GM12864 (cell line): ENCODE data around the gene MTHFD1L.
A peak's percentile ranks its signal among the peaks of the same experiment; 100 is the strongest.

Source experiments
- DNase-seq: peaks from one replicate; pipeline ENCODE4 v3.0.0-alpha.2; 2011; ENCODE audit warnings: low read depth
- H3K4me3 ChIP-seq: 2 replicates; pipeline ENCODE4 v1.5.1; 2011; ENCODE audit warnings: mild to moderate bottlenecking, low read depth, low read length, control low read depth
- TF ChIP-seq, protein P1 (sequence below): IDR thresholded peaks from 2 replicates; pipeline ENCODE4 v1.5.1; 2011; ENCODE audit warnings: low read depth, mild to moderate bottlenecking, moderate library complexity, low read length, control low read depth, inconsistent platforms; ENCODE audit errors: missing control alignments

MTHFD1L gene

DNA sequence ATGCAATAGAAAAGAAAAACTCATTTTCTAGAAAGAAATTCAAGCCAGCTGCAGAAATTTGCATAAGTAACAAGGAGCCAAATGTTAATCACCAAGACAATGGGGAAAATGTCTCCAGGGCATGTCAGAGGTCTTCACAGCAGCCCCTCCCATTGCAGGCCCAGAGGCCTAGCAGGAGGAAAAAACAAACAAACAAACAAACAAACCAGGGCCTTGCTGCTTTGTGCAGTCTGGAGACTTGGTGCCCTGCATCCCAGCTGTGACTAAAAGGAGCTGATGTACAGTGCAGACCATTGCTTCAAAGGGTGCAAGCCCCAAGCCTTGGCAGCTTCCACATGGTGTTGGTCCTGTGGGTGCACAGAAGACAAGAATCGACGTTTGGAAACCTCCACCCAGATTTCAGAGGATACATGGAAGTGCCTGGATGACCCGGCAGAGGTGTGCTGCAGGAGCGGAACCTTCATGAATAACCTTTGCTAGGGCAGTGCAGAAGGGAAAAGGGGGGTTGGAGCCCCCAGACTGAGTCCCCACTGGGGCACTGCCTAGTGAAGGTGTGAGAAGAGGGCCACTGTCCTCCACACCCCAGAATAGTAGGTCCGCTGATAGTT, 263.4 kb downstream of the MTHFD1L start:
- no peak overlapping the region for H3K4me3 ChIP-seq
- TF ChIP-seq, protein P1, sequence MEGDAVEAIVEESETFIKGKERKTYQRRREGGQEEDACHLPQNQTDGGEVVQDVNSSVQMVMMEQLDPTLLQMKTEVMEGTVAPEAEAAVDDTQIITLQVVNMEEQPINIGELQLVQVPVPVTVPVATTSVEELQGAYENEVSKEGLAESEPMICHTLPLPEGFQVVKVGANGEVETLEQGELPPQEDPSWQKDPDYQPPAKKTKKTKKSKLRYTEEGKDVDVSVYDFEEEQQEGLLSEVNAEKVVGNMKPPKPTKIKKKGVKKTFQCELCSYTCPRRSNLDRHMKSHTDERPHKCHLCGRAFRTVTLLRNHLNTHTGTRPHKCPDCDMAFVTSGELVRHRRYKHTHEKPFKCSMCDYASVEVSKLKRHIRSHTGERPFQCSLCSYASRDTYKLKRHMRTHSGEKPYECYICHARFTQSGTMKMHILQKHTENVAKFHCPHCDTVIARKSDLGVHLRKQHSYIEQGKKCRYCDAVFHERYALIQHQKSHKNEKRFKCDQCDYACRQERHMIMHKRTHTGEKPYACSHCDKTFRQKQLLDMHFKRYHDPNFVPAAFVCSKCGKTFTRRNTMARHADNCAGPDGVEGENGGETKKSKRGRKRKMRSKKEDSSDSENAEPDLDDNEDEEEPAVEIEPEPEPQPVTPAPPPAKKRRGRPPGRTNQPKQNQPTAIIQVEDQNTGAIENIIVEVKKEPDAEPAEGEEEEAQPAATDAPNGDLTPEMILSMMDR = no peak
- no peak for DNase-seq

DNA sequence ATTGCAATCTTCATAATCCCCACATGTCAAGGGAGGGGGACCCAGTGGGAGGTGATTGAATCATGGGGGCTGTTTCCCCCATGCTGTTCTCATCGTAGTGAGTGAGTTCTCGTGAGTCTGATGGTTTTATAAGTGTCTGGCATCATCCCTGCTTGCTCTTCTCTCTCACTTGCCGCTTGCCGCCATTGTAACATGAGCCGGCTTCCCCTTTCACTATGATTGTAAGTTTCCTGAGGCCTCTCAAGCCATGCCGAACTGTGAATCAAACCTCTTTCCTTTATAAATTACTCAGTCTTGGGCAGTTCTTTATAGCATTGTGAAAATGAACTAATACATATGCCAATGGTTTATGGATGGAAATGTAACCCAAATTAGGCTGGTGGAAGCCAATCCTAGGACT, 264.8 kb downstream of the MTHFD1L start:
- no peak overlapping the region for H3K4me3 ChIP-seq
- TF ChIP-seq, protein P1 = no peak
- DNase-seq = peak; percentile 3

DNA sequence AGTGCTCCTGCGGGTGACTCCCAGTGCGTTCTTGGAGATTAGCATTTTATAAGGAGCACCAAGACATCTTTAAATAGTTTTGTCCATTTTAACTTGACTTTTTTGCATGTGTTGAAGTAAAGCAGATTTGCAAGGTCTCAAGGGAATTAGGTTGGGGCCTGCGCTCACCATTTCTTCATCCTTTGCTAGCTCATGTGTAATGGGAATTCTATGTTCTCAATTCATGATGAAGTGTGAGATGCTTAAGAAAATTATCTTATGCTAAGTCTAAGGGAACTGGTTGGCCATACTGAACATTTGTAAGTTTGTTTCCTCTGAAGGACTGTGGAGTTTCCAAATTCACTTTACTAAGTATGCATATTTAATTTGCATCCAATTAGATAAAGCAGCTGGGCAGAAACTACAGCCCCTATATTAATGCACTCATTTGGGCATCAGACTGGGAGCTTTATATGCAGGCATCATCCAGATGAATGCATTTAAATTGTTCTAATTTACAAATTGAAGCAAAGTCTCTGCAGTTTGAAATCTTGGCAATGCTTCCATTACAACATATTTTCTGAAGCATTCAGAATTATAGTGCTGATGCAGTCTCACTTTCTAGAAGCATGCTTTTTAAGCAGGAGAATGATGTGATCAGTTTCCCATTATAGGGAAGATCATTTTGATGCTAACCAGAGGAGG, 266.0 kb downstream of the MTHFD1L start:
- H3K4me3 ChIP-seq = no peak overlapping the region
- TF ChIP-seq, protein P1 = no peak
- DNase-seq = no peak

DNA sequence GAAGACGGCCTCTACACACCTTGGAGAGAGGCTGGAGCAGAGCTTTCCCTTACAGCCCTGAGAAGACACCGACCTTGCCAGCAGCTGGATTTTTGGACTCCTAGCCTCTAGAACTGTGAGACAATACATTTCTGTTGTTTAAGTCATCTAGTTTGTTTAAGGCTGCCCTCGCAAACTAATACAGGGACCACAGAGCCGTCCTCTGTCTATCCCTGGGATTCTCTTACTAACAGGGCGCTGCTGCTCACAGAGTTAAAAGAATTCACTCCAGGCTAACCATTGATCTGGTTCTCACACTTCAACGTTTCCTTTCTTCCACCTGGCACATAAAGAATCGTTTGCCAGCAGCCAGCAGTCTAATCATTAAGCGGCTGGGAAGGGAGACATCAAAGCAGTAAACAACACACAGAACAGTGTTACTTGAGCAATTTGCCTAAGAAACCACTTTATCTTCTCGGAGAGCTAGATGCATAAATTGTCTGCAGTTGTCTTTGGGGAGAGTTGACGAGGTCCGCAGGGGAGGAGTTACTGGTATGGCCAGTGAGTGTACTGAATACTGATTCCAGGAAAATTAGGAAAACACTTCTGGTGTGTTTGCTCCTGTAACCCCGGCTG, 270.7 kb downstream of the MTHFD1L start:
- no peak for DNase-seq
- no peak overlapping the region for H3K4me3 ChIP-seq
- TF ChIP-seq, protein P1 = no peak

DNA sequence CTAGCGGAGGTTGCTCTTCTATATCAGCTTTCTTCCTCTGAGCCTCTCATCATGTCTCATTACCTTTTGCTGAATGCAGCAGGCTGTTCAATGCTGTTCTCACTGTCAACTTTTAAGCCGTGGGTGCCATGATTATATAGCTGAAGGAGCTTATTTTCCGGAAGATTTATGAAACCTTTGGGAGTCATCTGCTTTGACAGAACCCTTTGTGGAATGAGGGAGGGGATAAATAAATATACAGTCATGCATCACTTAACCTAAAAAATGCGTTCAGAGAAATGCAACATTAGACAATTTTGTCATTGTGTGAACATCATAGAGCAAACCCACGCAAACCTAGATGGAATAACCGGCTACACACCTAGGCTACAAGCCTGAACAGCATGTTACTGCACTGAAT, 272.0 kb downstream of the MTHFD1L start:
- DNase-seq = no peak
- no peak overlapping the region for H3K4me3 ChIP-seq
- TF ChIP-seq, protein P1 = no peak

DNA sequence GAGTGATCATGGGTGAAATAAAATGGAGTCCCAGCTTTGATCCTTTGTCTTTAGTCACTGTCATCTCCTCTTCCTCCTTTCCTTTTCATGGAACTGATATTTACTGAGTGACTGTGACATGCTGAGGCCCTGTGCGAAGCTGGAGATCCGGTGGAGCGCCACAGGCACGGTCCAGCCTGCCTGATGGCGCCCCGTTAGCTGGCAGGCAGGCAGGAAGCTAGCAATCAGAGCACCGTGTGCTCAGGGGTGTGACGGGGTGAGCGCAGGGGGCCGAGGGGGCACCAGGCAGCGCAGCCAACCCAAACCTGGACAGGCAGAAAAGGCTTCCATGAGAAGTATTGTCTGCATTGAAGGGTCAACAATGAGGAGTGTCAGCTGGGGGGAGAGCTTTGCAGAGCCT, 274.0 kb downstream of the MTHFD1L start:
- TF ChIP-seq, protein P1 = no peak
- DNase-seq = no peak
- no peak overlapping the region for H3K4me3 ChIP-seq
